ENCODE results near the gene MACROD2.

MACROD2 gene

GRCh38 chr20:14488756-14489479 is 493.6 kb downstream of the MACROD2 start:
- DNase-seq, result peak; percentile 26

- no peak for DNase-seq
Measured at GRCh38 chr20:14489544-14489943, 494.2 kb downstream of the MACROD2 start.

- DNase-seq, result peak; percentile 55
Measured at GRCh38 chr20:14491436-14491835, 496.1 kb downstream of the MACROD2 start.

- DNase-seq, result no peak
Measured at GRCh38 chr20:14493408-14493807, 498.1 kb downstream of the MACROD2 start.

DNA sequence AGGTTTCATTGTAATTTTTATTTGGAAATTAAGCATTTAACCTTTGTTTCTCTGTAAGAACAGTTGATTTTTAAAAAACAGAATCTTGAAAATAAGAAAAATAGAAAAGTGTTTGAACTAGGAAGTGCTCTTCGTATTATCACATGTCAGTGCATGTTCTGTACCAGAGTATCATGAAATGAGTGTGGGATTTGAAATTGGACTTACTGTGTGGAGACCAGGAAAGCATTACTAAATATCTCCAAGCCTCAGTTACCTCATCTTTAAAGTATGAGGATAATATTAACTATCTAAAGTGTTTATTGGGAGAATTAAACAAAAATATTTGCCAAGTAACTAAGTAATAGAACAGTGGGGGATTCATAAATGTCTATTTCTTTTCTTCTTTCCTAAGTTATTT is 499.0 kb downstream of the MACROD2 start:
- DNase-seq, result no peak

GRCh38 chr20:14495066-14495465 is 499.8 kb downstream of the MACROD2 start:
- no peak for DNase-seq

- peak; percentile 75 for DNase-seq
Measured at GRCh38 chr20:14497004-14497403, 501.7 kb downstream of the MACROD2 start.

GRCh38 chr20:14498772-14499171 is 503.5 kb downstream of the MACROD2 start:
- DNase-seq, result peak; percentile 89

GRCh38 chr20:14505476-14505875 is 510.2 kb downstream of the MACROD2 start:
- DNase-seq, result no peak

DNA sequence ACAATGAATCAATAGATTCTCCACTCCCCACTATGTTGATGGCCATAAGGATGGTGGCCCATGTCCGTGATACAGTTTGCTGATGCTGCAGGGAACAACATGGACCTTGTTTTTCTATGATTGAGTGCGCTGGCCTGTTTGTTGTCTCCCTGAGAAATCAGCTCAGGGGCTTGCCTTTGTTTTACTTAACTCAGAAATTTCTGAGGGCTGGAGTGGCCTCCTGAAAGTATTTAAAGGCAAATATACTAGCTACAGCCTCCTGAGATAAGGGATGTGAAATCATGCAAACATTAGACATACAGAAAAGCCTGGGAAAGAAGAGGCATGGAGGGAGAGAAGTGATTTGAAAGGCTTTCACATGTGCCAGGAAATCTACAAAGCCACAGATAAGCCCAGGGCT is 512.4 kb downstream of the MACROD2 start:
- DNase-seq, result no peak

GRCh38 chr20:14510341-14510740 is 515.0 kb downstream of the MACROD2 start:
- DNase-seq, result no peak

DNA sequence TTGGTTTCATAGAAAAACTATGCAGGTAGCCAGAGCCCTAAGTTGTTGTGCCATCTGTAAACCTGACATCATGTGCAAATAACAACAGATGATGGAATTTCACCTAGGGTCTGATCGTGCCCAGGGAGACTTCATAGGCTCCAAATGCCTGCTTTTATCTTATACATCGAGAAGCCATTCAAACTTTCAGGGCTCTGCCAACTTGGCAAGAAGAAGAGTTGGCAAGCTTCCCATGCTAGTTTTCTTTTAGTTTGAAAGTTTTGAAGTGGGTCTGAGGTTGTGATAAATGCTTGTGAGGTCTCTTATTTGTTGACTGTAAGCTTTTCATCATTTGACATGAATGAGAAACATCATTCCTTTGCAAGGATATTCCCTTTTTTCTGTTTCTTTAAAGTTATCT is 517.5 kb downstream of the MACROD2 start:
- no peak for DNase-seq

DNA sequence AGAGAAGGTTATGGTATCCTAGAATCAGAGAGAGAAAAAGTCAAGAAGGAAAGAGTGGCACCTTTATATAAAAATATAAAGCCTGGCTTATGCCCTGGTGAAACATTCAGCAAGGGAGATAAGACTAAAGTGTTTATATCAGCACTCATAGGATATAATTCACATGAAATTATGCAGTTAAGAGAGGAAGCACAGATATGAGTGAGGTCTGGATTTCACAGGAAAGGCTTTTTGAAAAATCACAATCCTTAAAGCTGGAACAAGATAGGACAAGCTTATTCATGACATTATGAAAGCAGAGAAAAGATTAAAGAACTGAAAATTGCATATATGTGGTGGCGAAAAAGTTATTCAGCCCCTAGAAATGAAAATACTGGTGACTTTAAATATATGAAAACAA is 523.3 kb downstream of the MACROD2 start:
- no peak for DNase-seq

- no peak for DNase-seq
Measured at GRCh38 chr20:14521016-14521415, 525.7 kb downstream of the MACROD2 start.

GRCh38 chr20:14521436-14521835 is 526.1 kb downstream of the MACROD2 start:
- DNase-seq, result no peak

DNA sequence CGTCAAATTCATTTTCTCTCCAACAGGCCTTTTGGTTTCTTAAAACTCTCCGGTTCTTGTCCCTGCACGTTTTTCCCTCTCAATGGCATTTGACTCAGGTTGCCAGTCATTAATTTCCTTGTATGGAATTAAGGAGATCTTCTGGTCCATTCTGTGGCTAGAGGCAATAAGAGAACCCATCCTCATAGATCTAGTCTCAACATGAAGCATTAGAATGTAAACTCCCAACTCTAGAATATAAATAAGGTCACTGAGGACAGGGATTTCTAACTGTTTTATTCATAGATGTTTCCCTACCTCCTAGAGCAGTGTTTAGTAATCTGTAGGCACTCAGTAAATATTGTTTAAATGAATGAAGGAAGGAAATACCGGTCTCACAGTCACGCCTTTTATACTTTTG is 527.3 kb downstream of the MACROD2 start:
- DNase-seq, result no peak

DNA sequence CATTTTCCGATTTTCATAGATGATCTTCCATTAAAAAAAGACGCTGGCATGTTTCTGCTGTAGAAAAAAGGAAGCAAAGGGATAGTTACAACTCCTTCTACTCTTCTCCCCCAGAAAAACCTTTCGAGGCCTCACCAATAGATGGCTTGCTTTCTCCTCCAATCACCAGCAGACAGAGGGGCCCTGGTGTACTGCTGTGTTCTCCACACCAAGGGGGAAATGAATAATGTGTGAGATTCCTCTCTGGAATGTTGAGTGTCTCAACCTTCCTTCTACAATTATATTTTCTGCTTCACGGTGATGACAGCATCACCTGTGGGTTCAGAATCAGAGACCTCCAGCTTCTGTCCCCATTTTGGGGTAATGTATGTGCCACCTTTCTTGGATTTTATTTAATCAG is 527.8 kb downstream of the MACROD2 start:
- DNase-seq, result no peak

- DNase-seq, result peak; percentile 31
Measured at GRCh38 chr20:14525426-14525825, 530.1 kb downstream of the MACROD2 start.

GRCh38 chr20:14526891-14527290 is 531.6 kb downstream of the MACROD2 start:
- peak; percentile 18 for DNase-seq

- peak; percentile 30 for DNase-seq
Measured at GRCh38 chr20:14531786-14532185, 536.5 kb downstream of the MACROD2 start.

DNA sequence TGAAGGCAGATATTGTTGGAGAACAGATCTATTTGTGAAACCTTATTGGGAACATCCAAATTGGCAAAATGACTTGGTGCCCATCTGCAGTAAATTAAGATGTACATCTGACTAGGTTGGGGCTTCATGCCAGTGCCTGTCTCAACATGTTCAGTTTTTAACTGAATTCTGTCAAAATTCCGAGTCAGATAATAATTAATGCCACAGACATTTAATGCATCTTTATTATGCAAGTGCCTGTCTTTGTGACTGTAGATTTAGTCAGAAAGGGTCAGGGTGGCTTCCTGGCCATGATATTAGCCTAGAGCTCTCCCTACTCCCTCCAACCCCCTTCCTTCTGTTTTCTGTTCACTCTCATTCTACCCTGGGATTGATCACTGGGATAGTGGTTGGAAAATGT is 541.4 kb downstream of the MACROD2 start:
- peak; percentile 78 for DNase-seq

DNA sequence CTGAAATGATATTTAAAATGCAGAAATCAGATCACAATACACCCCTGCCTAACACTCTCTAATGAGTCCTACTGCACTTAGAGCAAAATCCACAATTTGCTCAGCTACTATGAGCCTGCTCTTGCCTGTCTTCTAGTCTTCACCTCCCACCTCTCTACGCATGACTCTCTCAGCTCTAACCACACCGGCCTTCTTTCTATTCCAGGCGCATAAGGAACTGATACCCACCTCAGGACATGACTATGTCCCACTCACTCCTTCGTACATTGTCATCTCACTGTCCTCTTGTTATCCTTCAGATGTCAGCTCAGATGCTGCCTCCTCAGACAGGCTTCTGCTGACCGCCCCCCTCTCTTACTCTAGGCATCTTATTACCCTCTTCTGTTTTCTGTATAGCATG is 543.1 kb downstream of the MACROD2 start:
- no peak for DNase-seq

- no peak for DNase-seq
Measured at GRCh38 chr20:14543040-14543439, 547.7 kb downstream of the MACROD2 start.

DNA sequence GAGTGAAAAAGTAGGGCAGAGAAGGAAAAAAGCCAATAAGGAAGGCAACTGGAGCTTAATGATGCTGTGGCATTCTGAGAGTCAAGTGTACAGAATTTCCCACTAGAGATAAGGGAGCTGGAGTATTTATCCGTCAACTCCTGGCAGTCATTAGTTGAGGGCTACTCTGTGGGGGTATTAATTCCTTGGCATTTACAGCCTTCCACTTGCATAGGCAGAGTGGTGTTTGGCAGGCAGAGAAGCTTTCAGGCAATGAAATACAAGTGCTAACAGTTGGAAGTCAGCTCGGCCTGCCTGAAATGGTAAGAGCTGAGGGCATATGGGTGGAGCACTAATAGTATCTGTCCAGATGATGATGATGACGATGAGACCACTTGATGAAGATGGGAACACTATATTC is 549.4 kb downstream of the MACROD2 start:
- peak; percentile 15 for DNase-seq

DNA sequence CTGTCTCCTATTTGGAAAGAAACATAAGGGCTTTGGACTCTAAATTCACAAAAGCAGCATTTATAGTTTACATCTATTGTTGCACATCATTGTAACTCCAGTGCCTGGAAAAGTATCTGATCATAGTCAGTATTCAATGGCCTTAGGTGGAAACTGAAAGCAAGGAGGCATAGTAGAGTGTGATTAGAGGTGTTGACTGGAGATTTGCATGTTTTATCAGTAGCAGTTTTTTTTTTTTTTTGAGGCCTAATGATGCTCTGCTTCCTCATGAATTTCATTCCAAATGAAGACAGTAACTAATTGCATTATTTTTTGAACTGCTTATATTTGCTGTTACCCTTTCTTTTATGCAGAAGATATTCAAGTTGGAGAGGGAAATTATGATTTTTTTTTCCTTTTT is 555.3 kb downstream of the MACROD2 start:
- no peak for DNase-seq

Data from NCI-H2171 treated with DMSO at 0.1 percent for 48 hours (cell line).